Small intestine (tissue), 7 donors: ENCODE data around the gene C6orf132. TPM values are rescaled to one million over a fixed set of nuclear protein-coding genes. Genes with fewer than 3 reads are reported as not detected.

Experiments
- DNase-seq, 2 donors: peaks; one replicate each; pipeline versions ENCODE4 v3.0.0 to v3.0.0-alpha.2; 2013
- FAIRE-seq: peaks from 2 replicates; lab custom pipeline; 2012; peaks lifted over from hg19 to GRCh38; lab: Jason Lieb, UNC
- H3K27ac ChIP-seq, 3 donors: one replicate each; pipeline ENCODE4 v1.5.1; 2013; ENCODE audit warnings: low read length in 2 of 3, mild to moderate bottlenecking in 2 of 3, control low read depth in 1 of 3, inconsistent platforms in 1 of 3, low read depth in 1 of 3, moderate library complexity in 1 of 3
- H3K27me3 ChIP-seq, 3 donors: one replicate each; pipeline ENCODE4 v1.6.1; 2013; ENCODE audit warnings: low read length in 3 of 3, inconsistent platforms in 1 of 3; ENCODE audit not compliant: control insufficient read depth in 3 of 3, insufficient read depth in 3 of 3
- H3K36me3 ChIP-seq, 3 donors: one replicate each; pipeline ENCODE4 v1.6.1; 2013; ENCODE audit warnings: low read length in 3 of 3, inconsistent platforms in 1 of 3, low read depth in 1 of 3, mild to moderate bottlenecking in 1 of 3, moderate library complexity in 1 of 3; ENCODE audit not compliant: control insufficient read depth in 3 of 3, insufficient read depth in 2 of 3
- H3K4me1 ChIP-seq, 3 donors: one replicate each; pipeline ENCODE4 v1.6.1; 2013; ENCODE audit warnings: low read length in 2 of 3, inconsistent platforms in 1 of 3, low read depth in 1 of 3, mild to moderate bottlenecking in 1 of 3, moderate library complexity in 1 of 3; ENCODE audit not compliant: control insufficient read depth in 3 of 3, insufficient read depth in 2 of 3
- H3K4me3 ChIP-seq, 3 donors: one replicate each; pipeline ENCODE4 v1.5.1; 2013; ENCODE audit warnings: low read length in 3 of 3, control low read depth in 1 of 3, inconsistent platforms in 1 of 3, low read depth in 1 of 3, mild to moderate bottlenecking in 1 of 3, moderate library complexity in 1 of 3
- H3K9me3 ChIP-seq, 2 donors: one replicate each; pipeline ENCODE4 v1.6.1; 2013; ENCODE audit warnings: low read depth in 1 of 2, low read length in 1 of 2; ENCODE audit not compliant: control insufficient read depth in 2 of 2, insufficient read depth in 1 of 2
- WGBS, 3 donors: extraction: QIAGEN DNeasy Blood & Tissue Kit; methylation state at CpG; one replicate each; pipeline ENCODE4 v1.1.7; 2013; 5-methylcytosine and 5-hydroxymethylcytosine counted together
- polyA plus RNA-seq, 4 donors: library from polyadenylated mRNA; stranded (reverse) in 3 of 4; unstranded in 1 of 4; fragments of 200-250 nt in 3 of 4; fragments of 120-200 nt in 1 of 4; gene quantifications; one replicate each; pipeline versions ENCODE4 v1.2.1 to v1.2.3, GENCODE V29; 2013
- donor health status: healthy with polysubstance abuse.
- donor health status: control.
- donor health status: control.
- donor health status: Bipolar disorder and iron deficiency.
- donor health status: healthy.

Gene C6orf132
- polyA plus RNA-seq, 4 donors = 44.1 to 198 (median 85.7) TPM

DNA sequence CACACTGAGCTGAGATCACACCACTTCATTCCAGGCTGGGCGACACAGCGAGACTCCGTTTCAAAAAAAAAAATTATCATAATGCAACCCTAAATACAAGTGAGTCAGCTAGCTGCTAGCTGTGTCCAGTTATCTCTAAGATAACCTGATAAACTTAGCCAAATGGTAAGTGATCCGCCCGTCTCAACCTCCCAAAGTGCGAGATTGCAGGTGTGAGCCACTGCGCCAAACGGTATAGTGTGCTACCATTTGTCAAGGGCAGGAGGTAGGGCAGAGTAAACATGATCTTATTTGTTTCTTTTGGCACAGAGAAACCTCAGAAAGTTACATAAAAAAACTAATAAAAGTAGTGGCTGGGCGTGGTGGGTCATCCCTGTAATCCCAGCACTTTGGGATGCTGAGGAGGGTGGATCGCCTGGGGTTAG lies 4.7 kb upstream of the C6orf132 start:
- H3K9me3 ChIP-seq = no peaks in the 10 kb centered on the region
- H3K27me3 ChIP-seq = no peaks in the 10 kb centered on the region
- peak overlapping the region in 1 of 3 donors; percentile 68 for H3K27ac ChIP-seq
- FAIRE-seq (no peak), DNase-seq (no peak)
- WGBS, 3 donors = 27 to 66% (median 46%) methylated on average over 10 of the region's 10 CpGs
- H3K4me3 ChIP-seq = no peak overlapping the region
- peaks cover 0 to 24% (median 3%) of the 10 kb centered on the region in 3 donors for H3K4me1 ChIP-seq
- no peaks in the 10 kb centered on the region for H3K36me3 ChIP-seq

DNA sequence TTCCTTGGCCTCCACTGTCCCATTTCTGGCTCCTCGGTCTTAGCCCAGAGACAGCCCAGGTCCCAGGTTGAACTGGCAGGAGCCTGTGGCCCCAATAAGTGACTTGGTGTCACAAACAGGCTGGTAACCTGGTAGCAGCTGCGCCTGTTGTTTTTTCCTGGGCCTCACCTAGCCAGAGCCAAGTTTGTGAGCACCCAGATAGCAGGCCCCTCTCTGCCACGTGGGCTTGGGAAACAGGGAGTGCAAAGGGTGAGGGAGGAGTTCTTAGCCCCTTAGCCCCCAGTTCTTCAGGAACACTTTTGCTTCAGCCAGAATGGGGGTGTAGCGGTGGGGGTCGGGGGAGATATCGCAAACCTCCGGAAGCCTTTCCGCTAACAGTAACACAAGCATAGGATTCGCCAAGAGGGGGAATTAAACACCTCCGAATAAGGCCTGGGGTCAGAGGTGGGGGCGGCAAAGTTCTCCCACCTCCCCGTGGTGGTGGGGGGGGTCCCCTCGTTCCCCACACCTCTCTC lies 760 bp downstream of the C6orf132 start:
- WGBS, 3 donors = 14 to 46% (median 24%) methylated on average over 12 to 13 of the region's 13 CpGs
- peak; percentile 62 to 83 for DNase-seq
- Histone ChIP-seq H3K4me3 (peak overlapping the region; percentile 44 to 77 (median 74)), H3K4me1 (peaks cover 0 to 42% (median 0%) of the 10 kb centered on the region in 3 donors), H3K27me3 (peaks cover 0 to 3% (median 0%) of the 10 kb centered on the region in 3 donors), H3K27ac (peak overlapping the region; percentile 88 to 99 (median 95)), H3K9me3 (no peaks in the 10 kb centered on the region), H3K36me3 (peaks cover 0 to 27% (median 0%) of the 10 kb centered on the region in 3 donors)
- no peak for FAIRE-seq

DNA sequence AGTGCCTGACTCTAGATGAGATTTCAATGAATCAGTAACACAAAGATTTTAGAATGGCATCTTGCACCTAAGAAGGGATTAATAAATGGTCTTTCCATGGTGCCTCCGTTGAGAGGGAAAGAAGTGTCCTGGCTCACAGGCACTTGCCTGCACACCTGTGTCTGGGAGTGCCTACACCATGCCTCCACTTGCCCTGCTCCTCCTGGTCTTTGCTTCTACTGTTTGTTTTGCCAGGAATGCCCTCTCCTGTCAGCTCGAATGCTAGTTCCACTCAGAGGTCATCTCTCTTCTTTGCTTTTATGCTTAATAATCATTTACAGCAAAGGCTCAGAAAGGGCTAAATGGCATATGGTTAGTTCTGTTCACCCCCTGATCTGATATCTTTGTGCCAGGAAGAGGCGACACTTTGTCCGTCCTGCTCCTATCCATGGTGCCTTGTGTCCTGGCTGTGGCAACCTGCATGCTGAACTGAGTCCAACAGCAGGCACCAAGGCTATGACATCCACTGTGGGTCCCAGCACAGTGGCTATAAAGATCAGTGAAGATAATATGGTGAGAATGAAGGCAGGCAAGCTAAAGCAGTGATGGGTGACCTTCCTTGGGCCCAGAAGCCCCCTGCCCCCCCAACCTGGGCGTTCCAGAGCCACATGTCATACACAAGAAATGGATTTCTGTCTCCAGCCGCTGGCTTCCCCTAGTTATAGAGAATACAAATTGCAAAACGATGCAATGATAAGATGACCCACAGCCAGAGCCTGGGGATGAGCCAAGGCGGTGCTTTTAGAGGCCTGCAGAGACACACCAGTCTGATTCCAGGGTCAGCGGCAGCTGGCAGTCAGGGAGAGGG lies 1.4 kb downstream of the C6orf132 start:
- no peak for FAIRE-seq
- Histone ChIP-seq H3K4me3 (peak overlapping the region; percentile 44 to 77 (median 74)), H3K9me3 (no peaks in the 10 kb centered on the region), H3K27me3 (peaks cover 0 to 3% (median 0%) of the 10 kb centered on the region in 3 donors), H3K4me1 (peaks cover 2 to 49% (median 2%) of the 10 kb centered on the region in 3 donors), H3K27ac (peak overlapping the region; percentile 88 to 99 (median 95)), H3K36me3 (peaks cover 0 to 33% (median 0%) of the 10 kb centered on the region in 3 donors)
- WGBS, 3 donors = 18 to 56% (median 32%) methylated on average over 9 of the region's 9 CpGs
- peak; percentile 53 to 62 for DNase-seq

DNA sequence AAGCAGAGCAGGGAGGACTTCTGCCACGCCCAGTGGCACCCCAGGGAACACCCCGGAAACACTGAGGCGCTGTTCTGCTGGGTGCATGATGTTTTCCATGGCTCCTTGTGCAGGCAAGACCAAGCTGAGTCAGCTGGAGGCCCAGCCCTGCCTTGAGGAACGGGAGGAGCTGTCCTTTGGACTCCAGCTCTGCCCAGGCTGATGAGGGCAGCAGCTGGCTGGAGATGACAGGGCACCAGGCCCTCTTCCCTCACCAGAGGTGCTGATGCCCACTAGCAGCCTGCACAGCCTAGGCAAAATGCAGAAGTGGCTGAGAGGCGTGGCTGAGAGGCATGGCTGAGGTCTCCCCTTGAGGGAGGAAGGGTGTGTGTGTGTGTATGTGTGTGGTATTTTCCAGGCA lies 2.4 kb downstream of the C6orf132 start:
- 14 to 57% (median 14%) methylated on average over 5 of the region's 5 CpGs for WGBS, 3 donors
- FAIRE-seq = no peak
- Histone ChIP-seq H3K27me3 (peaks cover 0 to 3% (median 0%) of the 10 kb centered on the region in 3 donors), H3K9me3 (no peaks in the 10 kb centered on the region), H3K27ac (peak overlapping the region; percentile 88 to 99 (median 95)), H3K4me1 (peaks cover 2 to 55% (median 2%) of the 10 kb centered on the region in 3 donors), H3K36me3 (peaks cover 0 to 40% (median 0%) of the 10 kb centered on the region in 3 donors), H3K4me3 (peak overlapping the region in 2 of 3 donors; percentile 74 to 77)
- DNase-seq = peak; percentile 93 to 99

DNA sequence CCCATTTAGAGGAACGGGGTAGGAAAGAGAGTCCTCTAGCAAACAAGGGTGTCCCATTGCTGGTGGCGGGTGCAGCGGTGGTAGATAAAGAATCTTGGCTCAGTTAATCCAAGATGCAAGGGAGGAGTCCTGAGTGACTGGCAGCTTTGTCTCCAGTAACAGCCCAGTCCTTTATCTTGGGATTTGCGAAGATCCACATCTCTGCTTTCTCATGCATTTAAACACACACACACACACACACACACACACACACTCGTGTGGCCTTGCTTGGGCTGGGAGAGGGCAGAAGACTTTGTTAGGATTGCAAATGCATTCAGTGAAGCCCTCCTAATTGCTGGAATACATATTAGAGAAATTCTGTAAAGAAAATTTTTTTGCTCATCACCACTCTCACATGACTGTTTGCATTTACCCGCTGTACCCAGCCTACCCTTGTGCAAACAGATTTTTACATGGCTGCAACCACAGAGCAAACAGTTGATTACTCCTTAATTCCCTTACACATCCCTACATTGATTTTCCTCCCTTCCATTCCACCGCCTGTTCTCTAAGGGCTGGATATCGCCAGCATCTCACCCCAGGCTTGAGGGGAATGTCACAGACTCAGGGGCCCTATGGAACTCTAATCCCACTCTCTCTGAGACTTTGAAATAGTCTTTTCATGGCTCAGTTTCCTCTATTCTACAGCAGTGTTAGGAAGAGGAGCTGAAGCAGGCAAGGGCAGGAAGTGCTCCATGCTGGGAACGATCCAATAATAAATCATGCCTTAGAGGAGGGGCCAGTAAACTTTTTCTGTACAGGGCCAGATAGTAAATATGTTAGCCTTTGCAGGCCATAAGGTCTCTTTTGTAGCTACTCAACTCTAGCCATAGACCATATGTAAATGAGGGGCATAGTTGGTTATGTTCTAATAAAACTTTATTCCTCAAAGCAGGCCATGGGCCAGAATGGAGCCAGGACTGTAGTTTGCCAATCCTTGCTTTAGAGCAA lies 3.5 kb downstream of the C6orf132 start:
- peaks cover 0 to 48% (median 0%) of the 10 kb centered on the region in 3 donors for H3K36me3 ChIP-seq
- H3K4me3 ChIP-seq = peak overlapping the region in 2 of 3 donors; percentile 3 to 14
- DNase-seq (peak; percentile 49 to 61), FAIRE-seq (no peak)
- H3K27me3 ChIP-seq = peaks cover 0 to 3% (median 0%) of the 10 kb centered on the region in 3 donors
- peak overlapping the region; percentile 88 to 97 (median 95) for H3K27ac ChIP-seq
- no peaks in the 10 kb centered on the region for H3K9me3 ChIP-seq
- WGBS, 3 donors = 28 to 57% (median 30%) methylated on average over 9 of the region's 9 CpGs
- H3K4me1 ChIP-seq = peaks cover 2 to 58% (median 2%) of the 10 kb centered on the region in 3 donors

DNA sequence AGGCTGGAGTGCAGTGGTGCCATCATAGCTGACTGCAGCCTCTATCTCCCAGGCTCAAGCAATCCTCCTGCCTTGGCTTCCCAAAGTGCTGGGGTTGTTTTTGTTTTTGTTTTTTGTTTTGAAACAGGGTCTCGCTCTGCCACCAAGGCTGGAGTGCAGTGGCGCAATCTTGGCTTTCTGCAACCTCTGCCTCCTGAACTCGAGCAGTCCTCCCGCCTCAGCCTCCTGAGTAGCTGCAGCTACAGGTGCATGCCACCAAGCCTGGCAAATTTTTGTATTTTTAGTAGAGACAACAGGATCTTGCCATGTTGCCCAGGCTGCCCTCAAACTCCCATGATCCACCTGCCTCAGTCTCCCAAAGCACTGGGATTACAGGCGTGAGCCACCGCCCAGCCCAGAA lies 4.2 kb downstream of the C6orf132 start:
- FAIRE-seq = no peak
- H3K4me1 ChIP-seq = peaks cover 2 to 64% (median 2%) of the 10 kb centered on the region in 3 donors
- peaks cover 0 to 54% (median 0%) of the 10 kb centered on the region in 3 donors for H3K36me3 ChIP-seq
- no peak overlapping the region for H3K4me3 ChIP-seq
- peak overlapping the region; percentile 88 to 97 (median 95) for H3K27ac ChIP-seq
- H3K9me3 ChIP-seq = no peaks in the 10 kb centered on the region
- peaks cover 0 to 3% (median 0%) of the 10 kb centered on the region in 3 donors for H3K27me3 ChIP-seq
- WGBS, 3 donors = 90 to 94% (median 94%) methylated on average over 6 of the region's 6 CpGs
- DNase-seq = no peak

DNA sequence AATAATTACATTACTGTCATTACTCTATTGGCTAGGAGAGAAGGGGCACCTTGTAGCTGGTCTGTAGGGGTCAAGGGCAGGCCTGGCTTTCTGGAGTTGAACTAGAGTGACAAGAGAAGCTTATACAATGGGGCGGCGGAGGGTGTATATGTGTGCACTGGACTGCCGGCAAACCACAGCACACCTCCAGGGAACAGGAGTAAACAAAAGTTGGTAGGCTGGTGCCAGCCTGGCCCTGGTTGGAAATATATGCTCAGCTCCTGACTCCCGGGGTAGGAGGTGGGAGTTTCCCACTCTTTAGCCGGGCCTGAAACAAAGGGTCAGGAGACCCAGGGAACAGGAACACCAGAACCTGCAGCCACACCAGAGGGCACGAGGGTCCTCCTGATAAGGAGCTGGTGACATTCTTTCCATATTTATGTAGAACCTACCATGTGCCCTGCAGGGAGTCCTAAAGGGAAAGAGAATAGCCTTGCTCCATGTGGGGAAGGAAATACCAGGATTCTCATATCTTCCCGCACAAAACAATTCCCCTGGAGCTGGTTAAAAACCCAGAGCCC lies 5.1 kb downstream of the C6orf132 start:
- DNase-seq (no peak), FAIRE-seq (no peak)
- H3K4me3 ChIP-seq = peak overlapping the region in 1 of 3 donors; percentile 0
- no peaks in the 10 kb centered on the region for H3K9me3 ChIP-seq
- H3K4me1 ChIP-seq = peaks cover 2 to 68% (median 2%) of the 10 kb centered on the region in 3 donors
- H3K27me3 ChIP-seq = peaks cover 0 to 3% (median 0%) of the 10 kb centered on the region in 3 donors
- H3K27ac ChIP-seq = peak overlapping the region; percentile 95 to 97 (median 96)
- H3K36me3 ChIP-seq = peaks cover 0 to 61% (median 0%) of the 10 kb centered on the region in 3 donors
- 24 to 59% (median 41%) methylated on average over 7 of the region's 7 CpGs for WGBS, 3 donors
